ENCODE results near the gene SPAG6.
"Not testable (repeated sequence)": the region's sequence is repeated elsewhere in the genome, so short reads cannot be mapped to it uniquely, and the experiment has no call there.

Gene SPAG6

GRCh38 chr10:22343731-22344130, 1.6 kb upstream of the SPAG6 start:
- no peak for DNase-seq

GRCh38 chr10:22344249-22344648, 1.0 kb upstream of the SPAG6 start:
- DNase-seq, result no peak

GRCh38 chr10:22344781-22345300, 455 bp upstream of the SPAG6 start:
- no peak for DNase-seq

- no peak for DNase-seq
Measured at GRCh38 chr10:22346096-22346661, 883 bp downstream of the SPAG6 start.

GRCh38 chr10:22349755-22350154, 4.5 kb downstream of the SPAG6 start:
- no peak for DNase-seq

GRCh38 chr10:22351131-22351703, 5.9 kb downstream of the SPAG6 start:
- no peak for DNase-seq

- no peak for DNase-seq
Measured at GRCh38 chr10:22356324-22356873, 11.1 kb downstream of the SPAG6 start.

GRCh38 chr10:22357770-22358169, 12.5 kb downstream of the SPAG6 start:
- DNase-seq, result not testable (repeated sequence)

- DNase-seq, result no peak
Measured at GRCh38 chr10:22363305-22363704, 18.0 kb downstream of the SPAG6 start.

GRCh38 chr10:22364407-22365140, 19.3 kb downstream of the SPAG6 start:
- DNase-seq, result no peak

- DNase-seq, result no peak
Measured at GRCh38 chr10:22365233-22365632, 19.9 kb downstream of the SPAG6 start.

GRCh38 chr10:22365644-22366434, 20.5 kb downstream of the SPAG6 start:
- DNase-seq, result no peak

GRCh38 chr10:22366435-22366703, 21.1 kb downstream of the SPAG6 start:
- DNase-seq, result no peak

- no peak for DNase-seq
Measured at GRCh38 chr10:22366771-22367170, 21.5 kb downstream of the SPAG6 start.

- DNase-seq, result no peak
Measured at GRCh38 chr10:22367471-22367870, 22.2 kb downstream of the SPAG6 start.

GRCh38 chr10:22368402-22368801, 23.1 kb downstream of the SPAG6 start:
- no peak for DNase-seq

GRCh38 chr10:22368981-22369380, 23.7 kb downstream of the SPAG6 start:
- DNase-seq, result no peak

GRCh38 chr10:22369434-22370072, 24.3 kb downstream of the SPAG6 start:
- no peak for DNase-seq

- no peak for DNase-seq
Measured at GRCh38 chr10:22370320-22370719, 25.0 kb downstream of the SPAG6 start.

- DNase-seq, result no peak
Measured at GRCh38 chr10:22372298-22372697, 27.0 kb downstream of the SPAG6 start.

- no peak for DNase-seq
Measured at GRCh38 chr10:22372917-22373316, 27.6 kb downstream of the SPAG6 start.

GRCh38 chr10:22374489-22375126, 29.3 kb downstream of the SPAG6 start:
- DNase-seq, result no peak

Data from COR-L47 (cell line).